Ovary (tissue), 9 donors: ENCODE results near the gene PGLYRP1. TPM values are rescaled to one million over a fixed set of nuclear protein-coding genes. Genes with fewer than 3 reads are reported as not detected.

Experiments
- DNase-seq, 5 donors: peaks; one replicate each; pipeline ENCODE4 v3.0.0-alpha.2; 2019 to 2020
- H3K27ac ChIP-seq, 2 donors: fragments of 200-600 bp; one replicate each; pipeline versions ENCODE4 v1.5.1 to v1.8.0; 2019 to 2022
- H3K27me3 ChIP-seq: fragments of 200-600 bp; one replicate; pipeline ENCODE4 v1.8.0; 2022
- H3K36me3 ChIP-seq: fragments of 200-600 bp; sonication (generic); one replicate; pipeline ENCODE4 v1.5.1; 2019
- H3K4me1 ChIP-seq: one replicate; pipeline ENCODE4 v1.8.1; 2013; ENCODE audit warnings: mild to moderate bottlenecking, moderate library complexity; ENCODE audit not compliant: insufficient read depth
- H3K4me3 ChIP-seq: fragments of 200-600 bp; sonication (generic); one replicate; pipeline ENCODE4 v1.5.1; 2017
- H3K9me3 ChIP-seq, 2 donors: fragments of 200-600 bp in 1 of 2; sonication (generic) in 1 of 2; one replicate each; pipeline versions ENCODE4 v1.5.1 to v1.8.1; 2013 to 2019; ENCODE audit warnings: mild to moderate bottlenecking in 1 of 2, moderate library complexity in 1 of 2
- CTCF ChIP-seq, 3 donors: fragments of 450-650 bp in 2 of 3; fragments of 200-600 bp in 1 of 3; IDR thresholded peaks; one replicate each; pipeline versions ENCODE4 v1.5.1 to v1.8.0; 2016 to 2022; ENCODE audit warnings: antibody characterized with exemption in 3 of 3, mild to moderate bottlenecking in 1 of 3
- EP300 ChIP-seq: sonication (generic); formaldehyde crosslinking; IDR thresholded peaks from one replicate; pipeline ENCODE4 v1.6.1; 2017; ENCODE audit warnings: antibody characterized with exemption
- POLR2A ChIP-seq: fragments of 450-650 bp; IDR thresholded peaks from one replicate; pipeline ENCODE4 v1.6.1; 2017; ENCODE audit warnings: antibody characterized with exemption, mild to moderate bottlenecking, moderate library complexity
- WGBS, 3 donors: extraction: QIAGEN DNeasy Blood & Tissue Kit in 1 of 3; methylation state at CpG; one replicate each; pipeline versions ENCODE4 v1.1.5 to v1.1.7; 2013 to 2017; 5-methylcytosine and 5-hydroxymethylcytosine counted together
- intact Hi-C, 4 donors: fragments of 100-400 bp; cut with DNase I; formaldehyde crosslinking; loops; one replicate each; pipeline versions ENCODE4 v1.11.0 to v1.15.1; 2022 to 2023
- polyA plus RNA-seq, 2 donors: library from polyadenylated mRNA; stranded (reverse); fragments of 200-250 nt in 1 of 2; fragments of 350-450 nt in 1 of 2; fragmentation: Illumina TruSeq in 1 of 2; extraction: RNeasy Lipid Tissue Mini Kit (QIAGEN cat#74804) in 1 of 2; gene quantifications; one replicate each; pipeline ENCODE4 v1.2.3, GENCODE V29; 2013 to 2014
- total RNA-seq, 7 donors: library from RNA; depleted of rRNA in 2 of 7; stranded (reverse); fragments of >200 nt in 2 of 7; fragmentation: NEBNext Ultra II Directional in 3 of 7; extraction: Animal tissue kit (Norgen Biotek cat#: 25700) in 3 of 7; gene quantifications; one replicate each; pipeline versions ENCODE4 v1.1.0 to v1.2.4, GENCODE V29; 2016 to 2023
- donor health status: DM: no; HTN: no; CAD: no; lungs with moderate emphysema.
- donor health status: DM: no; HTN: no; CAD: no.
- donor health status: Bipolar disorder and iron deficiency.
- donor health status: DM: yes; HTN: yes; CAD: no.
- donor health status: DM: no; HTN: no; CAD: no.
- donor health status: DM: yes; HTN: yes; CAD: no.

The PGLYRP1 gene
- total and polyA plus RNA-seq, 9 donors = not detected

- no peak for DNase-seq
- Histone ChIP-seq H3K27ac (no peak overlapping the region), H3K36me3 (no peaks in the 10 kb centered on the region), H3K27me3 (no peaks in the 10 kb centered on the region), H3K4me3 (no peak overlapping the region), H3K9me3 (no peaks in the 10 kb centered on the region), H3K4me1 (no peaks in the 10 kb centered on the region)
- WGBS, 3 donors = 62 to 68% (median 65%) methylated on average over 11 of the region's 11 CpGs
- no peak for TF ChIP-seq POLR2A
- TF ChIP-seq CTCF (IDR thresholded peaks at IDR 0.05) = no peak
- TF ChIP-seq EP300 = no peak
- intact Hi-C loops = no loop called here
These were observed 47.4 kb downstream of the PGLYRP1 start for GRCh38 chr19:45975306-45976070.

- H3K36me3 ChIP-seq = no peaks in the 10 kb centered on the region
- H3K4me1 ChIP-seq = no peaks in the 10 kb centered on the region
- H3K27me3 ChIP-seq = no peaks in the 10 kb centered on the region
- intact Hi-C loops = no loop called here
- H3K9me3 ChIP-seq = no peaks in the 10 kb centered on the region
- 3 to 4% (median 3%) methylated on average over 23 to 55 of the region's 58 CpGs for WGBS, 3 donors
- H3K27ac ChIP-seq = no peak within 1 kb of the TSS
- TF ChIP-seq POLR2A = no peak
- no peak for TF ChIP-seq CTCF (IDR thresholded peaks at IDR 0.05)
- no peak for TF ChIP-seq EP300
- peak in 4 of 5 donors; percentile 43 to 60 (median 50) for DNase-seq
- H3K4me3 ChIP-seq = no peak within 1 kb of the TSS
These were observed 49.1 kb downstream of the PGLYRP1 start, which contains the start of gene NOVA2 for GRCh38 chr19:45973553-45974338. Gene NOVA2 (minus strand): TSS chr19:45973865. CDS start chr19:45973351, 514 bp downstream.

DNA sequence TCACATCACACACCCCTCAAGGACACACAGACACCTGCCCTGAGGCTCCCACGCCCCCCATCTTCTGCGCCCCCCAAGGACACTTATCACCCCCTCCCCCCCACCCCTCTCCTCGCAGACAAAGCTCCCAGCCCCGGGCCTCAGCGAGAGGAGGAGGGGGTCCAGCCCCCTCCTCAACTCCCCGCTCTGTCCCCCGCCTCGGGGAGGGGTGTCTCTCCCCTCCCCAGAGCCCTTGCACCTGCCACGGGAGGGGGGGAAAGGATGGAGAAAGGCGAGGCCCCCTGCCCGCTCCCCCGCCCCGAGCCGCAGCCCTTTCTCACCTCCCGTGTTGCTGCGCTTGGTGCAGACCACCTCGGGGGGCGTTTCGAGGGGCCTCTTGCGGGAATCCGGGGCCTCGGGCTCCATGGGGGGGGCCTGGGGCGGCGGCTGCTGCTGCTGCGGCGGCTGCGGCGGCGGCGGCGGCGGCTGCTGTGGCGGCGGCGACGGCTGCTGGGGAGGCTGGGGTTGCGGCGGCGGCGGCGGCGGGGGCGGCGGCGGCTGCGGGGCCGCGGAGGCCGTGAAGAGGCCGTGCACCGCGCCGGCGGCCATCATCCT is 49.8 kb downstream of the PGLYRP1 start:
- intact Hi-C loops = no loop called here
- H3K27ac ChIP-seq = no peak overlapping the region
- H3K4me1 ChIP-seq = no peaks in the 10 kb centered on the region
- WGBS, 3 donors = 1 to 4% (median 1%) methylated on average over 10 to 48 of the region's 54 CpGs
- no peak for TF ChIP-seq CTCF (IDR thresholded peaks at IDR 0.05)
- no peak for TF ChIP-seq EP300
- H3K36me3 ChIP-seq = no peaks in the 10 kb centered on the region
- H3K4me3 ChIP-seq = no peak overlapping the region
- no peak for DNase-seq
- no peaks in the 10 kb centered on the region for H3K9me3 ChIP-seq
- H3K27me3 ChIP-seq = no peaks in the 10 kb centered on the region

GRCh38 chr19:45972081-45972946 is 50.5 kb downstream of the PGLYRP1 start:
- intact Hi-C loops = no loop called here
- Histone ChIP-seq H3K4me1 (no peaks in the 10 kb centered on the region), H3K27ac (no peak overlapping the region), H3K9me3 (no peaks in the 10 kb centered on the region), H3K36me3 (no peaks in the 10 kb centered on the region), H3K27me3 (no peaks in the 10 kb centered on the region), H3K4me3 (no peak overlapping the region)
- TF ChIP-seq POLR2A = no peak
- no peak for TF ChIP-seq EP300
- no peak for TF ChIP-seq CTCF (IDR thresholded peaks at IDR 0.05)
- no peak for DNase-seq
- 16 to 19% (median 17%) methylated on average over 18 of the region's 18 CpGs for WGBS, 3 donors
